Gastroesophageal sphincter (tissue), 2 donors: ENCODE results near the gene BDKRB2.

Experiments
- EP300 ChIP-seq: sonication (generic); formaldehyde crosslinking; IDR thresholded peaks from one replicate; pipeline ENCODE4 v1.6.1; 2017; ENCODE audit warnings: antibody characterized with exemption, mild to moderate bottlenecking
- POLR2AphosphoS5 ChIP-seq: sonication (generic); formaldehyde crosslinking; IDR thresholded peaks from one replicate; pipeline ENCODE4 v1.6.1; 2017; ENCODE audit warnings: antibody characterized with exemption

DNA sequence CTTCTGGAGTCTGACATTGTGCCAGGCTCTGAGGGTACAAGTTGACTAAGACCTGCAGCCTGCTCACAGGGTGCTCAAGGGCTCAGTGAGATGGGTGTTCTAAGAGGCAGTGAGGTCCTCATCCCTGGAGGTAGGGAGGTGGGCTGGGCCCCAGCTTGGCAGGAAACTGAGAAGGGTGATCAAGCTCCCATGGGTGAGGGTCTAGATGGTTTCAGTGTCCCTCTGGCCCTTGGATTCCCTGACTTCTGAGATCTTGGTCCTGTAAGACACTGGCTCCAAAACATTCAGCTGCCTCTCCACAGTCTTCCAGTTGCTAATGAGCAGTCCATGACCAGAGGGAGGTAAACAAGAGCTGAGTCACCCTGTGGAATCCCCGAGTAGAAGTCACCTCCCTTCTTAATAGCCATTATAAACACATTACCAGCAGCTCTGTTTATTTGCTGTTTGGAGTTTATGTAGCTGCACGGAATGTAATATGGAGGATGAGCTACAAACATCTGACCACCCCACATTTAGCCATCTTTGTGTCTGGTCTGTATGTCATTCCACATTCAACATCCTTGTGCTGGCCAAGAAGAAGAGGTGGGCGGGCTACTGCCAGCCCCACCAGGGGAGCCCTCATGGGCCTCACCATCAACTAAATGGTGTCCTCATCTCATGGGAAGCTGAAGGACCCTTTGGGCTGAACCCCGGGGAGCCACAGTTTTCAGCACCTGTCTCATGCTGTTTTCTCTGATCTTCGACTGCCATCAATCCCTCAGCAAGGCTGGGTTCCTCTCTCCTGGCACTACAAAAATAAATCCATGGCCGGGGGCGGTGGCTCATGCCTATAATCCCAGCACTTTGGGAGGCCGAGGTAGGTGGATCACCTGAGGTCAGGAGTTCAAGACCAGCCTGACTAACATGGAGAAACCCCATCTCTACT is 37.2 kb upstream of the BDKRB2 start:
- no peak for TF ChIP-seq POLR2AphosphoS5
- TF ChIP-seq EP300: no peak
